GM18505 (cell line): ENCODE results near the gene GP9.

Experiments
- ATAC-seq: cut with Tn5 transposase; IDR thresholded peaks from one replicate; pipeline ENCODE4 v1.9.1; 2021; ENCODE audit not compliant: unreplicated experiment
- POLR2A ChIP-seq: IDR thresholded peaks from 4 replicates; pipeline ENCODE4 v1.6.1; 2011; ENCODE audit warnings: borderline replicate concordance; ENCODE audit not compliant: insufficient read depth, insufficient read length; ENCODE audit errors: extremely low read depth

Gene GP9

GRCh38 chr3:129023008-129023358 lies 37.6 kb upstream of the GP9 start:
- TF ChIP-seq POLR2A: no peak
- ATAC-seq: no peak

GRCh38 chr3:129023909-129024308 lies 36.7 kb upstream of the GP9 start:
- ATAC-seq: no peak

GRCh38 chr3:129025108-129025507 lies 35.5 kb upstream of the GP9 start:
- TF ChIP-seq POLR2A: no peak
- ATAC-seq: no peak

More at GRCh38 chr3:129023909-129024308, 36.7 kb upstream of the GP9 start:
- TF ChIP-seq POLR2A: no peak

GRCh38 chr3:129025691-129026435 lies 34.7 kb upstream of the GP9 start:
- ATAC-seq: no peak
- no peak for TF ChIP-seq POLR2A

- peak; percentile 98 for ATAC-seq
- TF ChIP-seq POLR2A: peak; percentile 65
Measured at GRCh38 chr3:129026728-129027543, 33.6 kb upstream of the GP9 start.

GRCh38 chr3:129027544-129027880 lies 33.1 kb upstream of the GP9 start:
- no peak for ATAC-seq
- no peak for TF ChIP-seq POLR2A

- no peak for TF ChIP-seq POLR2A
Measured at GRCh38 chr3:129028866-129029265, 31.7 kb upstream of the GP9 start.

GRCh38 chr3:129030611-129031010 lies 30.0 kb upstream of the GP9 start:
- no peak for ATAC-seq
- TF ChIP-seq POLR2A: no peak

More at GRCh38 chr3:129028866-129029265, 31.7 kb upstream of the GP9 start:
- no peak for ATAC-seq

GRCh38 chr3:129031476-129032215 lies 28.9 kb upstream of the GP9 start:
- ATAC-seq: no peak
- TF ChIP-seq POLR2A: no peak

- no peak for ATAC-seq
- no peak for TF ChIP-seq POLR2A
Measured at GRCh38 chr3:129032716-129033115, 27.9 kb upstream of the GP9 start.

- TF ChIP-seq POLR2A: no peak
- no peak for ATAC-seq
Measured at GRCh38 chr3:129033151-129033550, 27.4 kb upstream of the GP9 start.

- ATAC-seq: no peak
- no peak for TF ChIP-seq POLR2A
Measured at GRCh38 chr3:129033633-129034321, 26.8 kb upstream of the GP9 start.

- no peak for TF ChIP-seq POLR2A
- no peak for ATAC-seq
Measured at GRCh38 chr3:129034642-129035041, 25.9 kb upstream of the GP9 start.
